NB4 (cell line): ENCODE measurements around the gene KCNAB1.

ENCODE experiments used
- DNase-seq: peaks from one replicate; pipeline ENCODE4 v3.0.0; 2010; ENCODE audit warnings: low read depth
- H3K4me3 ChIP-seq: one replicate; pipeline ENCODE4 v1.5.1; 2011; ENCODE audit warnings: mild to moderate bottlenecking, low read depth, low read length, moderate library complexity
- CTCF ChIP-seq: IDR thresholded peaks from one replicate; pipeline ENCODE4 v1.5.1; 2012; ENCODE audit warnings: low read depth, low read length
- MAX ChIP-seq: IDR thresholded peaks from 2 replicates; pipeline ENCODE4 v1.6.1; 2011; ENCODE audit warnings: low read depth, low read length
- MYC ChIP-seq: IDR thresholded peaks from 2 replicates; pipeline ENCODE4 v1.6.1; 2011; ENCODE audit warnings: low read depth, low read length
- POLR2A ChIP-seq: IDR thresholded peaks from 2 replicates; pipeline ENCODE4 v1.6.1; 2011; ENCODE audit warnings: mild to moderate bottlenecking; ENCODE audit not compliant: insufficient read length; ENCODE audit errors: extremely low read depth

The KCNAB1 gene

GRCh38 chr3:156479604-156480003, 359.2 kb downstream of the KCNAB1 start:
- TF ChIP-seq POLR2A, result no peak
- no peak for TF ChIP-seq MAX
- no peak for TF ChIP-seq CTCF
- TF ChIP-seq MYC, result no peak

GRCh38 chr3:156480949-156481348, 360.6 kb downstream of the KCNAB1 start:
- no peak for TF ChIP-seq MYC
- no peak for TF ChIP-seq POLR2A
- no peak for TF ChIP-seq MAX
- TF ChIP-seq CTCF, result no peak
- H3K4me3 ChIP-seq, result no peak overlapping the region
- no peak for DNase-seq

More at GRCh38 chr3:156479604-156480003, 359.2 kb downstream of the KCNAB1 start:
- DNase-seq, result no peak
- no peak overlapping the region for H3K4me3 ChIP-seq

- TF ChIP-seq MYC, result no peak
- TF ChIP-seq MAX, result no peak
- TF ChIP-seq CTCF, result no peak
- TF ChIP-seq POLR2A, result no peak
- DNase-seq, result no peak
- H3K4me3 ChIP-seq, result no peak overlapping the region
These were observed 362.6 kb downstream of the KCNAB1 start for GRCh38 chr3:156483002-156483401.

- DNase-seq, result peak; percentile 13
- TF ChIP-seq MAX (no peak), CTCF (no peak), MYC (no peak), POLR2A (no peak)
- no peak overlapping the region for H3K4me3 ChIP-seq
These were observed 363.0 kb downstream of the KCNAB1 start for GRCh38 chr3:156483426-156483825.

- TF ChIP-seq CTCF, result no peak
- no peak for TF ChIP-seq MAX
- no peak for TF ChIP-seq POLR2A
- TF ChIP-seq MYC, result no peak
- H3K4me3 ChIP-seq, result no peak overlapping the region
- peak; percentile 74 for DNase-seq
These were observed 363.8 kb downstream of the KCNAB1 start for GRCh38 chr3:156483961-156484787.
